Peyer's patch (tissue), 4 donors: ENCODE data around the gene SYT14. TPM values are rescaled to one million over a fixed set of nuclear protein-coding genes. Genes with fewer than 3 reads are reported as not detected.

Experiments
- DNase-seq, 3 donors: peaks; one replicate each; pipeline ENCODE4 v3.0.0-alpha.2; 2017 to 2019
- H3K27ac ChIP-seq, 4 donors: fragments of 200-600 bp; sonication (generic); one replicate each; pipeline ENCODE4 v1.5.1; 2016 to 2019
- H3K27me3 ChIP-seq, 2 donors: fragments of 200-600 bp; sonication (generic); one replicate each; pipeline ENCODE4 v1.5.1; 2019
- H3K36me3 ChIP-seq, 3 donors: fragments of 200-600 bp; sonication (generic); one replicate each; pipeline ENCODE4 v1.5.1; 2016 to 2019
- H3K4me1 ChIP-seq, 4 donors: fragments of 200-600 bp; sonication (generic); one replicate each; pipeline ENCODE4 v1.5.1; 2016 to 2019
- H3K4me3 ChIP-seq, 4 donors: fragments of 200-600 bp; sonication (generic); 1 replicate in 3 of 4; 2 replicates in 1 of 4; pipeline ENCODE4 v1.5.1; 2016 to 2019; ENCODE audit warnings: mild to moderate bottlenecking in 1 of 4
- H3K9me3 ChIP-seq, 4 donors: fragments of 200-600 bp; sonication (generic); one replicate each; pipeline ENCODE4 v1.5.1; 2016 to 2019; ENCODE audit warnings: mild to moderate bottlenecking in 1 of 4
- POLR2A ChIP-seq, 2 donors: fragments of 450-650 bp; IDR thresholded peaks; one replicate each; pipeline ENCODE4 v1.5.1; 2017; ENCODE audit warnings: antibody characterized with exemption in 2 of 2, mild to moderate bottlenecking in 2 of 2, moderate library complexity in 2 of 2
- total RNA-seq, 4 donors: library from RNA; depleted of rRNA; stranded (reverse); fragments of >200 nt; gene quantifications; one replicate each; pipeline ENCODE4 v1.1.0, GENCODE V29; 2016
- TF ChIP-seq, protein P1 (sequence below), 6 experiments: fragments of 450-650 bp in 4 of 6; fragments of 200-600 bp in 2 of 6; sonication (generic) in 1 of 6; IDR thresholded peaks; one replicate each; pipeline ENCODE4 v1.5.1; 2017 to 2019; ENCODE audit warnings: antibody characterized with exemption in 6 of 6, mild to moderate bottlenecking in 3 of 6, moderate library complexity in 1 of 6

Gene SYT14
- total RNA-seq, 4 donors from 2014 or later: 0.27 to 0.83 TPM; not detected in 2

DNA sequence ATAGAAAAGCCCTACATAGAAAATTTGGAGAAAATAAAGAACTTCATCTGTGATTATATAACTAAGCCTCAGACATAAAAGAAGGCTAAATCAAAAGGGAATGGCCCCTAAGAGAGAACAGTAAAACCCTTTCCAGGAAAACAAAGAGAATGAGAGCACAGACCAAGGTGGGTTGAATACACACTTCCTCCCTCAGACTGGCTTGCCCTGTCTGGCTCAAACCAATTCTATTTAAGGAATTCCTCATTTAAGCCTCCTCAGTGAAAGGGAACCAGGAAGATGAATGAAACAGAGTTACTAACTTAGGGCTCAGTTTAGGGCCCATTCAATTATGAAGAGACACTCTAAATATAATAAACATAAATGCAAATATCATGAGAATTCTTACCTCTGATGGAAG lies 10.6 kb upstream of the SYT14 start:
- Histone ChIP-seq H3K27me3 (no peaks in the 10 kb centered on the region), H3K4me3 (no peak overlapping the region), H3K9me3 (no peaks in the 10 kb centered on the region), H3K36me3 (no peaks in the 10 kb centered on the region), H3K4me1 (no peaks in the 10 kb centered on the region), H3K27ac (no peak overlapping the region)
- DNase-seq: no peak
- TF ChIP-seq, protein P1, sequence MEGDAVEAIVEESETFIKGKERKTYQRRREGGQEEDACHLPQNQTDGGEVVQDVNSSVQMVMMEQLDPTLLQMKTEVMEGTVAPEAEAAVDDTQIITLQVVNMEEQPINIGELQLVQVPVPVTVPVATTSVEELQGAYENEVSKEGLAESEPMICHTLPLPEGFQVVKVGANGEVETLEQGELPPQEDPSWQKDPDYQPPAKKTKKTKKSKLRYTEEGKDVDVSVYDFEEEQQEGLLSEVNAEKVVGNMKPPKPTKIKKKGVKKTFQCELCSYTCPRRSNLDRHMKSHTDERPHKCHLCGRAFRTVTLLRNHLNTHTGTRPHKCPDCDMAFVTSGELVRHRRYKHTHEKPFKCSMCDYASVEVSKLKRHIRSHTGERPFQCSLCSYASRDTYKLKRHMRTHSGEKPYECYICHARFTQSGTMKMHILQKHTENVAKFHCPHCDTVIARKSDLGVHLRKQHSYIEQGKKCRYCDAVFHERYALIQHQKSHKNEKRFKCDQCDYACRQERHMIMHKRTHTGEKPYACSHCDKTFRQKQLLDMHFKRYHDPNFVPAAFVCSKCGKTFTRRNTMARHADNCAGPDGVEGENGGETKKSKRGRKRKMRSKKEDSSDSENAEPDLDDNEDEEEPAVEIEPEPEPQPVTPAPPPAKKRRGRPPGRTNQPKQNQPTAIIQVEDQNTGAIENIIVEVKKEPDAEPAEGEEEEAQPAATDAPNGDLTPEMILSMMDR (IDR thresholded peaks at IDR 0.05): no peak
- no peak for TF ChIP-seq POLR2A (IDR thresholded peaks at IDR 0.05)

GRCh38 chr1:209929751-209930150 lies 8.3 kb upstream of the SYT14 start:
- TF ChIP-seq POLR2A (IDR thresholded peaks at IDR 0.05): no peak
- TF ChIP-seq, protein P1 (IDR thresholded peaks at IDR 0.05): no peak
- DNase-seq: no peak
- no peak overlapping the region for H3K27ac ChIP-seq
- H3K4me1 ChIP-seq: no peaks in the 10 kb centered on the region
- H3K4me3 ChIP-seq: no peak overlapping the region
- H3K27me3 ChIP-seq: no peaks in the 10 kb centered on the region
- no peaks in the 10 kb centered on the region for H3K36me3 ChIP-seq
- no peaks in the 10 kb centered on the region for H3K9me3 ChIP-seq

- DNase-seq: no peak
- TF ChIP-seq POLR2A (IDR thresholded peaks at IDR 0.05): no peak
- TF ChIP-seq, protein P1 (IDR thresholded peaks at IDR 0.05): no peak
- Histone ChIP-seq H3K36me3 (no peaks in the 10 kb centered on the region), H3K27me3 (no peaks in the 10 kb centered on the region), H3K4me1 (no peaks in the 10 kb centered on the region), H3K4me3 (no peak overlapping the region), H3K9me3 (no peaks in the 10 kb centered on the region), H3K27ac (no peak overlapping the region)
Measured at GRCh38 chr1:209931141-209931540, 6.9 kb upstream of the SYT14 start.

GRCh38 chr1:209936125-209936524 lies 1.9 kb upstream of the SYT14 start:
- no peak for DNase-seq
- H3K4me1 ChIP-seq: peaks cover 0 to 8% (median 0%) of the 10 kb centered on the region in 4 donors
- TF ChIP-seq POLR2A (IDR thresholded peaks at IDR 0.05): no peak
- TF ChIP-seq, protein P1 (IDR thresholded peaks at IDR 0.05): no peak
- H3K27me3 ChIP-seq: peaks cover 0 to 13% of the 10 kb centered on the region in 2 donors
- H3K27ac ChIP-seq: no peak overlapping the region
- H3K9me3 ChIP-seq: no peaks in the 10 kb centered on the region
- no peaks in the 10 kb centered on the region for H3K36me3 ChIP-seq
- no peak overlapping the region for H3K4me3 ChIP-seq

GRCh38 chr1:209945377-209945776 lies 7.4 kb downstream of the SYT14 start:
- Histone ChIP-seq H3K27me3 (peaks cover 0 to under 1% of the 10 kb centered on the region in 2 donors), H3K27ac (no peak overlapping the region), H3K4me3 (no peak overlapping the region), H3K36me3 (no peaks in the 10 kb centered on the region), H3K9me3 (no peaks in the 10 kb centered on the region), H3K4me1 (no peaks in the 10 kb centered on the region)
- no peak for TF ChIP-seq POLR2A (IDR thresholded peaks at IDR 0.05)
- TF ChIP-seq, protein P1 (IDR thresholded peaks at IDR 0.05): no peak
- no peak for DNase-seq

DNA sequence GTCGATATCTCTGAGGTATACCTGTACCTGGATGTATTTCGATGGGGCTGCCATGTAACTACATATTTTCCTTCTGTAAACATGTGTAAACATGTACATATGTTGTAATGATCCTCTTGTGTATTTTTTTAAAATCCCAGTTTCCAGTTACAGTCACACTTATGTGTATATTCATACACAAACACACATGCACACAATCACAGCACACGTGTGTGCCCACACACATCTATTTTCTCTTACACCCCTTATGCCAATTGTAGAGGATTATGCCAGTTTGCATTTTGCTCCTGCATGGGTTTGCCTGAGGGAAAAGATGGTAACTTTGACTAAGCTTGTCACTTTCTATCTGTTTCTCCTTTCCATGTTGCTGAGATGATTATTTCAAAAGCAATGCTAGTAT lies 10.1 kb downstream of the SYT14 start:
- Histone ChIP-seq H3K4me3 (no peak overlapping the region), H3K36me3 (no peaks in the 10 kb centered on the region), H3K9me3 (no peaks in the 10 kb centered on the region), H3K27ac (no peak overlapping the region), H3K4me1 (no peaks in the 10 kb centered on the region), H3K27me3 (no peaks in the 10 kb centered on the region)
- no peak for TF ChIP-seq POLR2A (IDR thresholded peaks at IDR 0.05)
- TF ChIP-seq, protein P1 (IDR thresholded peaks at IDR 0.05): no peak
- no peak for DNase-seq
